Body of pancreas (tissue), 4 donors: ENCODE data around the gene CPN2.

ENCODE experiments used
- POLR2A ChIP-seq, 3 donors: fragments of 450-650 bp; IDR thresholded peaks; one replicate each; pipeline ENCODE4 v1.6.1; 2016; ENCODE audit warnings: antibody characterized with exemption in 3 of 3, mild to moderate bottlenecking in 2 of 3
- TF ChIP-seq, protein P1 (sequence below), 7 experiments: fragments of 450-650 bp in 4 of 7; fragments of 200-600 bp in 3 of 7; sonication (generic) in 3 of 7; IDR thresholded peaks; one replicate each; pipeline ENCODE4 v1.5.1; 2016 to 2019; ENCODE audit warnings: antibody characterized with exemption in 7 of 7

DNA sequence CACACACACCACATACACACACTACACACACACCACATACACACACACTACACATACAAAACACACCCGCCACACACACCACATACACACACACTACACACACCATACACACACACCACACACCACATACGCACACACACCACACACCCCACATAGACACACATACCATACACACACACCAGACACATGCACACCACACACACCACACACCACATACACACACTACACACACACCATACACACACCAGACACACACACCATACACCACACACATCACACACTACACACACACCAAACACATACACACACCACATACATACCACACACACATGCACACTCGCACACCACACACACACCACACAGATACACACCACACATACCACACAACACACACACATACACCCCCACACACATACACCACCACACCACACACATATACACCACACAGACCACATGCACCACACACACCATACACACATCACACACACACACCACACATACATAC is 26.3 kb downstream of the CPN2 start:
- TF ChIP-seq, protein P1, sequence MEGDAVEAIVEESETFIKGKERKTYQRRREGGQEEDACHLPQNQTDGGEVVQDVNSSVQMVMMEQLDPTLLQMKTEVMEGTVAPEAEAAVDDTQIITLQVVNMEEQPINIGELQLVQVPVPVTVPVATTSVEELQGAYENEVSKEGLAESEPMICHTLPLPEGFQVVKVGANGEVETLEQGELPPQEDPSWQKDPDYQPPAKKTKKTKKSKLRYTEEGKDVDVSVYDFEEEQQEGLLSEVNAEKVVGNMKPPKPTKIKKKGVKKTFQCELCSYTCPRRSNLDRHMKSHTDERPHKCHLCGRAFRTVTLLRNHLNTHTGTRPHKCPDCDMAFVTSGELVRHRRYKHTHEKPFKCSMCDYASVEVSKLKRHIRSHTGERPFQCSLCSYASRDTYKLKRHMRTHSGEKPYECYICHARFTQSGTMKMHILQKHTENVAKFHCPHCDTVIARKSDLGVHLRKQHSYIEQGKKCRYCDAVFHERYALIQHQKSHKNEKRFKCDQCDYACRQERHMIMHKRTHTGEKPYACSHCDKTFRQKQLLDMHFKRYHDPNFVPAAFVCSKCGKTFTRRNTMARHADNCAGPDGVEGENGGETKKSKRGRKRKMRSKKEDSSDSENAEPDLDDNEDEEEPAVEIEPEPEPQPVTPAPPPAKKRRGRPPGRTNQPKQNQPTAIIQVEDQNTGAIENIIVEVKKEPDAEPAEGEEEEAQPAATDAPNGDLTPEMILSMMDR (IDR thresholded peaks at IDR 0.05), result no peak
- TF ChIP-seq POLR2A (IDR thresholded peaks at IDR 0.05), result no peak
